SK-N-SH treated with all-trans-retinoic acid at 6 μM for 48 hours (cell line): ENCODE data around the gene DNAJC1.

Experiments
- BACH2 ChIP-seq: fragments of 250-450 bp; sonication (Bioruptor Pico); IDR thresholded peaks from 2 replicates; pipeline ENCODE4 v1.9.0; 2021; ENCODE audit warnings: mild to moderate bottlenecking, borderline replicate concordance
- ESRRG ChIP-seq: fragments of 250-450 bp; sonication (Bioruptor Pico); IDR thresholded peaks from 2 replicates; pipeline ENCODE4 v1.6.1; 2021; ENCODE audit warnings: mild to moderate bottlenecking
- PPARA ChIP-seq: fragments of 250-450 bp; sonication (Bioruptor Pico); IDR thresholded peaks from 2 replicates; pipeline ENCODE4 v1.5.0; 2020; ENCODE audit warnings: mild to moderate bottlenecking, borderline replicate concordance
- TCF4 ChIP-seq: fragments of 250-450 bp; sonication (Bioruptor Pico); IDR thresholded peaks from 2 replicates; pipeline ENCODE4 v1.8.0; 2021; ENCODE audit warnings: mild to moderate bottlenecking, moderate library complexity, borderline replicate concordance
- ZFP3 ChIP-seq: fragments of 250-450 bp; sonication (Bioruptor Pico); IDR thresholded peaks from 2 replicates; pipeline ENCODE4 v1.5.0; 2020; ENCODE audit warnings: mild to moderate bottlenecking, moderate library complexity
- ZNF565 ChIP-seq: fragments of 450-650 bp; formaldehyde crosslinking; conservative IDR thresholded peaks from 2 replicates; pipeline ENCODE4 v1.5.0; 2020; ENCODE audit warnings: low read depth, mild to moderate bottlenecking, moderate library complexity
- TF ChIP-seq, protein P1 (sequence below): fragments of 250-450 bp; sonication (Bioruptor Pico); IDR thresholded peaks from 2 replicates; pipeline ENCODE4 v1.5.1; 2021; ENCODE audit warnings: mild to moderate bottlenecking, moderate library complexity
- TF ChIP-seq, protein P2 (sequence below): fragments of 250-450 bp; sonication (Bioruptor Pico); IDR thresholded peaks from 2 replicates; pipeline ENCODE4 v1.5.0; 2020; ENCODE audit warnings: mild to moderate bottlenecking, moderate library complexity
- TF ChIP-seq, protein P3 (sequence below): fragments of 250-450 bp; sonication (Bioruptor Pico); IDR thresholded peaks from 2 replicates; pipeline ENCODE4 v1.8.0; 2020; ENCODE audit warnings: mild to moderate bottlenecking, moderate library complexity, borderline replicate concordance

DNA sequence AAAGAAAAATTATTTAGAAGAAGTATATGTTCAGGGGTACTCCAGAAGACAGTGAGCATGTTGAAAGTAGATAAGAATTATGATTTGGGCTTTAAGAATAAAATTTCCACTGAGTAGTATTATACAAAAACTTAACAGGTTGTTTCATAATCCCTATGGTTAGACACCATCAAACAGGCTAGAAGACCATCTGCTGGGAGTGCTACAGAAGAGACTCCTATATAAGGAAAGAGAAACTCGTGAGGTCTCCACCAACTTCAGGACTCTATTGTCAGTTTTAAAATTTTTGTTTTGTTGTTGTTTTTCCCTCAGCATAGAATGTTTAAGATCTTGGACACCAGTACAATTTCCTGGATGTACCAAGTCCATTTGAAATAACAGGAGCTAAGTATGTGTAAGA lies 13.1 kb downstream of the DNAJC1 start:
- TF ChIP-seq ZFP3 (no peak), ZNF565 (no peak), TCF4 (no peak), BACH2 (no peak), PPARA (CRISPR knock-in tag) (no peak), ESRRG (CRISPR knock-in tag) (no peak)
- TF ChIP-seq, protein P1, sequence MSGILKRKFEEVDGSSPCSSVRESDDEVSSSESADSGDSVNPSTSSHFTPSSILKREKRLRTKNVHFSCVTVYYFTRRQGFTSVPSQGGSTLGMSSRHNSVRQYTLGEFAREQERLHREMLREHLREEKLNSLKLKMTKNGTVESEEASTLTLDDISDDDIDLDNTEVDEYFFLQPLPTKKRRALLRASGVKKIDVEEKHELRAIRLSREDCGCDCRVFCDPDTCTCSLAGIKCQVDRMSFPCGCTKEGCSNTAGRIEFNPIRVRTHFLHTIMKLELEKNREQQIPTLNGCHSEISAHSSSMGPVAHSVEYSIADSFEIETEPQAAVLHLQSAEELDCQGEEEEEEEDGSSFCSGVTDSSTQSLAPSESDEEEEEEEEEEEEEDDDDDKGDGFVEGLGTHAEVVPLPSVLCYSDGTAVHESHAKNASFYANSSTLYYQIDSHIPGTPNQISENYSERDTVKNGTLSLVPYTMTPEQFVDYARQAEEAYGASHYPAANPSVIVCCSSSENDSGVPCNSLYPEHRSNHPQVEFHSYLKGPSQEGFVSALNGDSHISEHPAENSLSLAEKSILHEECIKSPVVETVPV, result no peak
- TF ChIP-seq, protein P2, sequence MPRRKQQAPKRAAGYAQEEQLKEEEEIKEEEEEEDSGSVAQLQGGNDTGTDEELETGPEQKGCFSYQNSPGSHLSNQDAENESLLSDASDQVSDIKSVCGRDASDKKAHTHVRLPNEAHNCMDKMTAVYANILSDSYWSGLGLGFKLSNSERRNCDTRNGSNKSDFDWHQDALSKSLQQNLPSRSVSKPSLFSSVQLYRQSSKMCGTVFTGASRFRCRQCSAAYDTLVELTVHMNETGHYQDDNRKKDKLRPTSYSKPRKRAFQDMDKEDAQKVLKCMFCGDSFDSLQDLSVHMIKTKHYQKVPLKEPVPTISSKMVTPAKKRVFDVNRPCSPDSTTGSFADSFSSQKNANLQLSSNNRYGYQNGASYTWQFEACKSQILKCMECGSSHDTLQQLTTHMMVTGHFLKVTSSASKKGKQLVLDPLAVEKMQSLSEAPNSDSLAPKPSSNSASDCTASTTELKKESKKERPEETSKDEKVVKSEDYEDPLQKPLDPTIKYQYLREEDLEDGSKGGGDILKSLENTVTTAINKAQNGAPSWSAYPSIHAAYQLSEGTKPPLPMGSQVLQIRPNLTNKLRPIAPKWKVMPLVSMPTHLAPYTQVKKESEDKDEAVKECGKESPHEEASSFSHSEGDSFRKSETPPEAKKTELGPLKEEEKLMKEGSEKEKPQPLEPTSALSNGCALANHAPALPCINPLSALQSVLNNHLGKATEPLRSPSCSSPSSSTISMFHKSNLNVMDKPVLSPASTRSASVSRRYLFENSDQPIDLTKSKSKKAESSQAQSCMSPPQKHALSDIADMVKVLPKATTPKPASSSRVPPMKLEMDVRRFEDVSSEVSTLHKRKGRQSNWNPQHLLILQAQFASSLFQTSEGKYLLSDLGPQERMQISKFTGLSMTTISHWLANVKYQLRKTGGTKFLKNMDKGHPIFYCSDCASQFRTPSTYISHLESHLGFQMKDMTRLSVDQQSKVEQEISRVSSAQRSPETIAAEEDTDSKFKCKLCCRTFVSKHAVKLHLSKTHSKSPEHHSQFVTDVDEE, result no peak
- TF ChIP-seq, protein P3, sequence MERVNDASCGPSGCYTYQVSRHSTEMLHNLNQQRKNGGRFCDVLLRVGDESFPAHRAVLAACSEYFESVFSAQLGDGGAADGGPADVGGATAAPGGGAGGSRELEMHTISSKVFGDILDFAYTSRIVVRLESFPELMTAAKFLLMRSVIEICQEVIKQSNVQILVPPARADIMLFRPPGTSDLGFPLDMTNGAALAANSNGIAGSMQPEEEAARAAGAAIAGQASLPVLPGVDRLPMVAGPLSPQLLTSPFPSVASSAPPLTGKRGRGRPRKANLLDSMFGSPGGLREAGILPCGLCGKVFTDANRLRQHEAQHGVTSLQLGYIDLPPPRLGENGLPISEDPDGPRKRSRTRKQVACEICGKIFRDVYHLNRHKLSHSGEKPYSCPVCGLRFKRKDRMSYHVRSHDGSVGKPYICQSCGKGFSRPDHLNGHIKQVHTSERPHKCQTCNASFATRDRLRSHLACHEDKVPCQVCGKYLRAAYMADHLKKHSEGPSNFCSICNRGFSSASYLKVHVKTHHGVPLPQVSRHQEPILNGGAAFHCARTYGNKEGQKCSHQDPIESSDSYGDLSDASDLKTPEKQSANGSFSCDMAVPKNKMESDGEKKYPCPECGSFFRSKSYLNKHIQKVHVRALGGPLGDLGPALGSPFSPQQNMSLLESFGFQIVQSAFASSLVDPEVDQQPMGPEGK (CRISPR knock-in tag), result no peak
